ENCODE data around the gene KRTAP4-6.
"Not testable (repeated sequence)": the region's sequence is repeated elsewhere in the genome, so short reads cannot be mapped to it uniquely, and the experiment has no call there.

The KRTAP4-6 gene

GRCh38 chr17:41104386-41105038 lies 35.8 kb downstream of the KRTAP4-6 start:
- DNase-seq: not testable (repeated sequence)

- no peak for DNase-seq
Measured at GRCh38 chr17:41103896-41104295, 36.4 kb downstream of the KRTAP4-6 start.

- no peak for DNase-seq
Measured at GRCh38 chr17:41101586-41102259, 38.6 kb downstream of the KRTAP4-6 start, which contains the start of gene KRTAP4-16. KRTAP4-16 (minus strand) TSS chr17:41102209; CDS start chr17:41102209, 0 bp downstream.

GRCh38 chr17:41099682-41100480 lies 40.5 kb downstream of the KRTAP4-6 start:
- not testable (repeated sequence) for DNase-seq

- DNase-seq: no peak
Measured at GRCh38 chr17:41098481-41098880, 41.9 kb downstream of the KRTAP4-6 start.

- DNase-seq: no peak
Measured at GRCh38 chr17:41098042-41098441, 42.3 kb downstream of the KRTAP4-6 start, which contains the start of gene KRTAP4-8. KRTAP4-8 (minus strand) TSS chr17:41098142; CDS start chr17:41098084, 58 bp downstream.

GRCh38 chr17:41096055-41096454 lies 44.3 kb downstream of the KRTAP4-6 start:
- no peak for DNase-seq

Data from activated effector memory CD4-positive, alpha-beta T cell treated with Interleukin-2 at 50 U/mL for 16 hours (primary cell).